Measurements from ENCODE around the gene SLC39A7.
A peak's percentile ranks its signal among the peaks of the same experiment; 100 is the strongest.

SLC39A7 gene

GRCh38 chr6:33236852-33237251, 36.2 kb downstream of the SLC39A7 start:
- no peak for DNase-seq (ENCODE audit: low read depth)

GRCh38 chr6:33237741-33238140, 37.1 kb downstream of the SLC39A7 start:
- DNase-seq (ENCODE audit: low read depth), result no peak

GRCh38 chr6:33241968-33242367, 41.3 kb downstream of the SLC39A7 start:
- no peak for DNase-seq (ENCODE audit: low read depth)

DNA sequence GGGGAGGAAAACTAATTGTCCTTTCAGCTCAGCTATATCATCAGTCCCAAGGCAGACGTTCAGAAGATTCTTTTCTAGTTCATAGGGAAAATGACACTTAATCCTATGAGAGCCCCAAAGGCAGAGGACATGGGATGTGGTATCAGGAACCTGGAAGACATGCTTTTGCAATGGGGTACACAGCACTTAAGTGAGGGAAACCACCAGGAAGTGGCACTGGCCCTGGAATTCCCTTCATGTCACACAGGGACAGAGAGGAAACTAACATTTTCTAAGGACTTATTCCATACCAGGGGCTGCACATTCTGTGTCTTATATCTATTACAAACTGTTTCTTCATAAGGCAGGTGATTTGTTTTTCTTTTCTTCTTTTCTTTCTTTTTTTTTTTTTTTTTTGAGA, 42.8 kb downstream of the SLC39A7 start:
- DNase-seq (ENCODE audit: low read depth), result no peak

GRCh38 chr6:33247977-33248642, 47.4 kb downstream of the SLC39A7 start:
- DNase-seq (ENCODE audit: low read depth), result peak; percentile 90

DNA sequence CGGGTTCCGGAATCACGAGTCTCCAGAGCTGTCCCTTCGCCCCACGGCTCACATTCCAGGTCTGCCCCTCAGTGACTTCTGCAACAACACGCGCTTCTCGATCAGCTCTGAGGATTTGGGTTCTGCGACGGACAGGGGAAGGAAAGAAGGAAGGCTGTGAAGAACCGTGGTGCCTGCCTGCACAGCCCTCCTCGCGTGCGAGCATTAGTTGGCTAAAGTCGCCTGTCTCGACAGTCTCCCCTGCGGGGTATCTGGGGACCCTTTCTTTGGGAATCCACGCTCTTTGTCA, 47.9 kb downstream of the SLC39A7 start:
- DNase-seq (ENCODE audit: low read depth), result no peak

GRCh38 chr6:33248932-33249731, 48.5 kb downstream of the SLC39A7 start:
- peak; percentile 90 for DNase-seq (ENCODE audit: low read depth)

- DNase-seq (ENCODE audit: low read depth), result no peak
Observed at GRCh38 chr6:33249732-33250630, 49.3 kb downstream of the SLC39A7 start.

DNA sequence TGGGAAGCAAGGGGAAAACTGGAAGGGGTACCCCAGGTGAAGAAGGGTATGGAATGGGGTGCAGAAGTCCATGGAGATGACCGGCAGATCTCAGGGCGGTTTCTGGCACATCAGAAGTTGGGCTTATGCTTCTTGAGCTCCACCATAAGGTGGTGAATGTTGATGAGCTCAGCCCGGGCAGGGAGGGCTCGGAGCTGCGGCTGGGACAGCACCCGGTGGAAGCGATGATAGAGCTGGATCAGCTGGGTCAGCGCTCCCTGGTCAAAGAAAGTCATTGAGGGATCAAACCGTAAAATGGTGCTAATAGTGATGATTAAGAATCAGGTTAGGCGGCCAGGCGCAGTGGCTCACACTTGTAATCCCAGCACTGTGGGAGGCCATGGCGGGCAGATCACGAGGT, 50.1 kb downstream of the SLC39A7 start:
- DNase-seq (ENCODE audit: low read depth), result no peak

DNA sequence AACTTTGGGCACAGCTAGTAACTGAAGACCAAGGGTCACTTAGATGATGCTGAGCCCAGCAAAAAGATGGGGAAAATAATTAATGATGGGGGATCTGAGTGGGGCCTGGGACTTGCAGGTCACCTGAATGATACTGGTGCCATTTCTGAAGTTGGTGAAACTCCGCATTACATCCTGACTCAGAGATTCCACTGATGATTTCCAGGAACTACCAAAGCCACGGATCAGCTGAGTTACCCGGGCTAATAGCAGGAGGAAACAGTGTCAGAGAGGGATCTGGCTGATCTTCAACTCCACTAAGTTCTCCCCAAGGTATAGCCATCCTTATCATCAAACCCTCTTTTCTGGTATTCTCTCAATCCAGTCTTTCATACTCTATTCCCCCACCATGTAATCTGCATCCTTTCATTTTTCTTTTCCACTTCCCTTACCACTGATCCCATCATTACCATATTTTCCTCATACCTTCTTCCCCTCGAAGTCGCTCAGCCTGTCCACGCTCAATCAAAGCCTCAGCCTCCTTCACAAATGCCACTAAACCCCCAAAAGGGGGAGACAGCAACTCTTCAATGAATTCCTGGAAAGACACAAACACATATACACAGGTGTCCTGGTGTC, 50.8 kb downstream of the SLC39A7 start:
- no peak for DNase-seq (ENCODE audit: low read depth)

GRCh38 chr6:33252759-33253158, 52.1 kb downstream of the SLC39A7 start:
- no peak for DNase-seq (ENCODE audit: low read depth)
